ENCODE results near the gene CHST13.

- TF ChIP-seq CTCF (IDR thresholded peaks at IDR 0.05) (no peak), POLR2A (IDR thresholded peaks at IDR 0.05) (no peak)
Measured at GRCh38 chr3:126508564-126508964, 15.4 kb upstream of the CHST13 start.
